HL-60 (cell line): Measurements from ENCODE around the gene ZBTB21.

Experiments used
- DNase-seq, 2 experiments: peaks; one replicate each; pipeline ENCODE4 v3.0.0-alpha.2; 2010 to 2020; ENCODE audit warnings: low read depth in 1 of 2, low spot score in 1 of 2
- H3K27ac ChIP-seq: fragments of 250-450 bp; sonication (Bioruptor Pico); replicated peaks from 2 replicates; pipeline ENCODE4 v1.5.1; 2020; ENCODE audit warnings: mild to moderate bottlenecking, moderate library complexity
- H3K27me3 ChIP-seq: fragments of 250-450 bp; sonication (Bioruptor Pico); 2 replicates; pipeline ENCODE4 v1.5.1; 2021; ENCODE audit warnings: mild to moderate bottlenecking, moderate library complexity; ENCODE audit not compliant: insufficient read depth, poor library complexity, severe bottlenecking
- H3K4me3 ChIP-seq: replicated peaks from 2 replicates; pipeline ENCODE4 v1.5.1; 2011; ENCODE audit warnings: mild to moderate bottlenecking, control low read depth, low read length; ENCODE audit not compliant: insufficient read depth
- CTCF ChIP-seq: IDR thresholded peaks from one replicate; pipeline ENCODE4 v1.5.1; 2011; ENCODE audit warnings: low read length, control low read depth, inconsistent platforms; ENCODE audit not compliant: insufficient read depth
- GABPA ChIP-seq: IDR thresholded peaks from 2 replicates; pipeline ENCODE4 v1.6.1; 2012; ENCODE audit warnings: low read depth
- POLR2AphosphoS5 ChIP-seq: IDR thresholded peaks from 2 replicates; pipeline ENCODE4 v1.6.1; 2012; ENCODE audit warnings: low read depth
- REST ChIP-seq: IDR thresholded peaks from 2 replicates; pipeline ENCODE4 v1.6.1; 2012; ENCODE audit warnings: low read depth; ENCODE audit not compliant: insufficient replicate concordance
- SPI1 ChIP-seq: IDR thresholded peaks from 2 replicates; pipeline ENCODE4 v1.6.1; 2012; ENCODE audit warnings: low read depth, mild to moderate bottlenecking, borderline replicate concordance

Gene ZBTB21

GRCh38 chr21:42017022-42017421 lies 6.9 kb upstream of the ZBTB21 start:
- no peak for DNase-seq
- TF ChIP-seq GABPA: no peak
- no peak for TF ChIP-seq SPI1
- TF ChIP-seq POLR2AphosphoS5: no peak
- no peak for TF ChIP-seq CTCF
- no peak for TF ChIP-seq REST
- Histone ChIP-seq H3K27ac (no peak overlapping the region), H3K4me3 (no peak overlapping the region), H3K27me3 (no peaks in the 10 kb centered on the region)

GRCh38 chr21:42016364-42016985 lies 6.3 kb upstream of the ZBTB21 start:
- DNase-seq: no peak
- Histone ChIP-seq H3K4me3 (no peak overlapping the region), H3K27me3 (no peaks in the 10 kb centered on the region), H3K27ac (no peak overlapping the region)
- TF ChIP-seq GABPA: no peak
- no peak for TF ChIP-seq CTCF

- DNase-seq: no peak
- TF ChIP-seq REST (no peak), SPI1 (no peak), CTCF (no peak), GABPA (no peak), POLR2AphosphoS5 (no peak)
These were observed 3.8 kb upstream of the ZBTB21 start for GRCh38 chr21:42013931-42014330.

GRCh38 chr21:42013376-42013775 lies 3.2 kb upstream of the ZBTB21 start:
- TF ChIP-seq GABPA (no peak), REST (no peak), POLR2AphosphoS5 (no peak), SPI1 (no peak), CTCF (no peak)
- Histone ChIP-seq H3K27ac (no peak overlapping the region), H3K4me3 (no peak overlapping the region), H3K27me3 (no peaks in the 10 kb centered on the region)
- no peak for DNase-seq

More at GRCh38 chr21:42013931-42014330, 3.8 kb upstream of the ZBTB21 start:
- Histone ChIP-seq H3K27me3 (no peaks in the 10 kb centered on the region), H3K27ac (no peak overlapping the region), H3K4me3 (no peak overlapping the region)
